ENCODE data around the gene FAM216B.
"Not testable (repeated sequence)": the region's sequence is repeated elsewhere in the genome, so short reads cannot be mapped to it uniquely, and the experiment has no call there.

FAM216B gene

DNA sequence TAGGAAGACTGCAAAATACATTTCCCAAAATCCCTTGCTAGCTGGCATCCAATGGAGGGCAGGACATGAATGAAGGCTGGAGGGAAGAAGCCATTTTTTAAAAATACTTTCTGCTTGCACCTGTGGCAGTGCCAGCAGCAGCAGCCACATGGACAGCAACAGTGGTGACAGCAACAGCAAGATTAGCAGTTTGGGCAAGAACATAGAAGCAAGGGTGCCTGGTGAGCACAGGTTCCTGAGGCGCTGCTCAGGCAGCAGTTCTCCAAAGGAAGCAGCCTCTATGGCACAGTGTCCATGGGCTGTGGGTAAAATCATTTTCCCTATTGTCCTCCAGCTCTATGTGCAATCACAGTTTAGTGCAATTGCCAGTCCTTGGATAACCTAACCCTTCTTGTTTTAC, 1.3 kb upstream of the FAM216B start:
- no peak for DNase-seq (ENCODE audit: low read depth)

DNA sequence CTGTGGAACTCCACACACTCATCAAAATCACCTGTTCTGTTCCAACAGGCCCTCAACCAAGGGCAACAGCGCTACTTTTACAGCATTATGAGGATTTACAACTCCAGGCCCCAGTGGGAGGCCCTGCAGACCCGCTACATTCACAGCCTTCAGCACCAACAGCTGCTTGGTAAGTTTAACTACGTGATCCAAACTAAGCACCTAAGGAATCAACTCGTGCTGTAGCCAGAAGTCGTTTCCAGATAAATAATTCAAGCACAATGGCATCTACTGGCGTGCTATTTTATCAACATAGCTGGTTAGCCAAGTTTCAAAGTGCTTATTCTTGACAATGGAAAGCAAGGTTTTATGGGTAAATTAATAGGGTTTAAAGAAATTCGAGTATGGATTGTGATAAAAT, 5.3 kb downstream of the FAM216B start:
- no peak for DNase-seq (ENCODE audit: low read depth)

DNA sequence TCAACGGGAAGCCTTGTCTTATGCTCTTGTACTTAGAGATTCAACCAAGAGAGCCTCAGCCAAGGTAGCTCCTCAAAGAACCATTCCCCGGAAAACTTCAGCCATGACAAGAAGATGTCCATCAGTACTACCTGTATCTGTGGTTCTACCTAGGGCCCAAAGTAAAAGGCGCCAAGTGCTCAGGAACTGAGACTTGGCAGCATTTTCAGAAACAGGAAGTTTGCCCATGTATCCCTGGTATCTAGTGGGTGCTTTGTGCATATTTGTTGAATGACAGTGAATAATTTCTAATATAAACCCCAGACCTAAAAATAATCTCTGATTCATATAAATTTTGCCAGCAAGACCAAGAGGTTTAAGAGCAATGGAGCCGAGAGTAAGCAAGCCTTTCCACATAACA, 7.2 kb downstream of the FAM216B start:
- DNase-seq (ENCODE audit: low read depth), result no peak

DNA sequence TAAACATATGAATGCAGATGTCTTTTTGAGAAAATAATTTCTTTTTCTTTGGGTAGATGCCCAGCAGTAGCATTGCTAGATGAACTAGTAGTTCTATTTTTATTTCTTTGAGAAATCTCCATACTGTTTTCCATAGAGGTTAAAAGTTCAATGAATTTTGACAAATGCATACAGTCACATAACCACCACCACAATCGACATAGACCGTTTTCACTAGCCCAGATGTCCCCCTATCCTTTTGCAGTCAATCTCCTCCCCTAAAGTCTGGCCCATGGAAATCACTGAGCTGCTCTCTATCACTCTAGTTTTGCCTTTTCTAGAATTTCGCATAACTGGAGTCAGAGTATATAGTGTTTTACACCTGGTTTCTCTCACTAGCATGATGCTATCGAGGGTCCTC, 10.8 kb downstream of the FAM216B start:
- no peak for DNase-seq (ENCODE audit: low read depth)

DNA sequence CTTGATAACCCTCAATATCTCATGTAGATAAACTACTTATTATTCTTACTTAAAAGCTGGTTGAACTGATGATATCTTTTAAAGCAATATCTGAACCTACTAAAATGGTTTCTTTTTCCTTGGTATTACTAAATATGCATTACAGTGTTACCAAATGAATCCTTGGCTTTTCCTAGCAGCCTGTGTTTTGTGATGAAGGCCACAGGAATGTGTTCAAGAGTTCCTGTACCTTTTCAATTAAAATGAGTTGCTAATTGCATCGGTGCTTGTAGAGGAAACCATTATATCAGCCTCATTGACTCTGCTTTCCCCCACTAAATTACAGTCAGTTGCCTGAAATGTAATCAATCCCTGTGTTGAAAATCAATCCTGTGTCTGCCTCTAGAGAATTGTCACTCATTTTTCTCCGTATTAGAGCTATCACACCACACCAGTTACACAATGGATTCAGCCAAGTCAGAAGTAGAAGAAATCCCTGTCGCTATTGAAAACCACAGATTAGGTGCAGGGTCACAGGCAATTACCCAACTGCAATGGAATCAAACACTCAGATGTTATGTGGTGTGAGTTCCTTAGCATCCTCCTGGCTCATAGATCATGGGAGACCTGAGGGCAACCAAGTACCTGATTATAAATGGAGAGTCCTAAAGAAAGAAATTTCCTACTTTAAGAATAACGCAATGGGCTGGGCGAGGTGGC, 13.3 kb downstream of the FAM216B start:
- DNase-seq (ENCODE audit: low read depth), result no peak

DNA sequence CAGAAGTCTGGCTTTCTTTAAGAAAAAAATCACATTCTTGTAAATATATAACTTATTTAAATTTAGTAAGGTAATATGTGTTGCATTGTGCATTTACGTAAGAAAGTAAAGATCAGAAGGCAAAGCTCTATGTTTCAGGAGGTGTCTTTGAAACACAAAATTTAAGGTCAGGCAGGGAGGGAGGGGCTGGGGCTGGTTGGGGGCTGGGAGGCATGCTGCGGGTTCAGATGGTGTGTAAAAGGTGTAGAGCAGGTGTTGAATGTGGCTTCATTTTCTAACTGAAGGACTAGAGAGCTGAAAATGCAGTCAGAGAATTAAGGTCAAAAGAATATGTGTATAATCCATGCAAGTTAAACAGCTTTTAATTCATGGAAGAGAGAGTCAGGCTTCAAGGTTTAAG, 14.3 kb downstream of the FAM216B start:
- DNase-seq (ENCODE audit: low read depth), result no peak

DNA sequence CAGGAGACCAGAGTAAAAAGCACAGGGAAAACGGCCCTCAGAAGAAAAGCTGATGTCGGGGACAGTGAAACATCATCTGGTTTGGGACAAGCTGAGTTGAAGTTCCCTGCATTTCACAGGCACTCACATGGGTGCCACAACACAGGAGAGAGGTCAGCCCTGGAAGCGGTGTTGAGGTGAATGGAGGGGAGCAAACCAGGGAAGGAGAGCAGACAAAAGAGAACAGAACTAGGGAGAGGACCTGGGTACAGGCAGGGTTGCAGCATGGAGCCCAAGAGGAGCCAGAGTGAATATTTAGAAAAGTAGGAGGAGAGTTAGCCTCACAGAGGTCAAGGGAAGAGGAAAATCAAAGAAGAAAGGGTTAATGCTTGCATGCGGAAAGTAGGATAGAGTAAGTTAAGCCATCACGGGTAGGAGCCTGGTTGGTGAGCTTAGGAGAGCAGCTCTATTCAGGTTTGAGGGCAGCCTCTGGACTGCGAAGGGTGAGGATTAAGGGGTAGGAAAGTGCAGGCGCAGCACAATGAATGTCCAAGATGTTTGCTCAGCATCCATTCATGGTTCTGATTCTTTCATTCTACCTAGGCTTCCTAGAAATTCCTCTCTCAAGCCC, 15.5 kb downstream of the FAM216B start:
- no peak for DNase-seq (ENCODE audit: low read depth)

DNA sequence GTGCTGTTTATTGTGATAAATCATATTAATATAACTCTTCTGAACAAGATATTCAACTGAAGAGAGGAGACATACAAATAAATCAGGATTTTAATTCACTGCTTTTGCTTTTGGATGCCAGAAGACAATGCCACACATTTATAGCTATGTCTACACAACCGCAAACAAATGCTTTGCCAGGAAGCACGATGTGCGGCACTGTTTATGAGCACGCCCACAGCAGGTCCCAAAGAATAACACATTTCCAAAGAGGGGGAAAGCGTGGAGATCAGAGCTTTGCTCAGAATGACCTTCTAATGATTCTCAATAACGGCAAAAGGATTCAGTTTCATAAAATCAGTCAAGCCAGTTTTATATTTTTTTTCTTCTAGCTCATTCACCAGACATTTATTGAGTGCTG, 16.7 kb downstream of the FAM216B start:
- DNase-seq (ENCODE audit: low read depth), result no peak

DNA sequence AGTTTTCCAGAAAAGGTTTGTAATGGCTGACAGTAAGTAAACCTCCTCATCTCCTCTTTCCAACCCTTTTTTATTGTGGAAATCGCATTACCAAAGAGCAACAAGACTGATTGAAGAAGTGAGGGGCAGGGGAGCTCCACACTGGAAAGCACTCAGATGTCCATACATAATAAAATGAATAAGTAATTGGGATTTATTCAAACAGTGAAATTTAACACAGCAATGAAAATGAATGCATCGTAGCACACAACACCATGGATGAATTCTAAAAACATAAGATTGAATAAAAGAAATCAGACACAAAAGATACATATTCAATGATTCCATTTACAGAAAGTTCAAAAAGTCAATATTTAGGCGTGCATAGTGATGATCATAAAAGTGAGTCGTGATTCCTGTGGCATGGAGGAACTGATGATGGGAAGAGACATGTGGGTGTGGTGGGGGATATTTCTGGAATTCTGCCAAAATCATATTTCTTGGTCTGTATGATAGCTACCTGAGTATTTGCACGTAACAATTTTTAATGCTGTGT, 18.8 kb downstream of the FAM216B start:
- DNase-seq (ENCODE audit: low read depth), result no peak

DNA sequence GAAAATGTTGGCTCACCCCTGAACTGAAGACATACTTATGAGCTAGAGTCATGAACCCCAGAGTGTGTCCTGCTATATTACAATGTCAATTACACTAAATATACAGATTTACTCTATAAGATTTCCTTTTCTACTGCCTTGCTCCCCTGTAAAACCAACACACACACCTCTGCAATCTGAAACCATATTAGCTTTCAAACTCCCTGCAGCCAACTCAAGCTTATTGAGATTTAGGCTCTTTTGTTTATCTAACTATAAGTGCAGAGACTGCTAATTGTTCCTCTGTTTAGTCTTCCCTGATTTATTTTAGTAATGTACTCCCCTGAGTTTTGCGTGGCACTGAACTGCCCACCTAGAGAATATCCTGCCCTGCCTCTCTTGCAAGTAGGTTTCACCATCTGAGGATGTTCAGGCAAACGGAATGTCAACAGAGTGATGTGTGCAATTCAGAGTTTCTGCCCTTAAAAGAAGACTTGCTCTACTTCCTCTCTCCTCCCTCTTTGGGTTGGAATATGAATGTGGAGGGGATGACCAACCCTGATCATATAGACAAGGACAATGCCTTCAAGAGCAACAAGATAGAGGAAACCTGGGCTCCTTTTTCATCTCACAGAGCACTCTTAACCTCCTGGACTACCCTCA, 22.3 kb downstream of the FAM216B start:
- no peak for DNase-seq (ENCODE audit: low read depth)

DNA sequence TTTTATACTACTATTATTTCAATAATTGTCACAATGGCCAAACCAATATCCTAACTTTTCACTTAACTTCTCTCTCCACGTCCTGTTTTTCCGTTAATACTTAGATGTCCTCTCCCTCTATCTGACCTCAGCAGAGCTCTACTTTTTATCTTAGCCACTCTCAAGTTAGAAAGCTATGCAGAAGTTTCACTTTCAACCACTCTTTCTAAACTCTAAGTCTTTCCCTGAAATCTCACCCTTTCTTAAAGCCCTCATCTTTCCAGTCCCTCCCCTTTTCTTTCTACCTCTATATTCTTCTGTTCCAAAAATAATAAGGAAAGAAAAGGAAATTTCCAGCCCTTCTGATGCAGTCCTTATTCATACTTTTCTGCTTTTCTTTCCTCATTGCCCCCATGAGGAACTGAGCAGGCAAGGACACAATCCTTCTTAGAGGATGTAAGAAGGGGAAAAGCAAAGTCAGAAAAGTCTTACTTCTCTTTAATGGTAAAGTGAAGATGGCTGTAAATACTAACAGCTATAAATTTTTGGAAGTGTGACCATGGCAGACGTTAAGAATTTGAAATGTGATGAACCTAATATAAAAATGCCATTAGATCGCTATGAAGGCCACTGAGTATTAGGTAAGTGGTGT, 23.0 kb downstream of the FAM216B start:
- DNase-seq (ENCODE audit: low read depth), result no peak

DNA sequence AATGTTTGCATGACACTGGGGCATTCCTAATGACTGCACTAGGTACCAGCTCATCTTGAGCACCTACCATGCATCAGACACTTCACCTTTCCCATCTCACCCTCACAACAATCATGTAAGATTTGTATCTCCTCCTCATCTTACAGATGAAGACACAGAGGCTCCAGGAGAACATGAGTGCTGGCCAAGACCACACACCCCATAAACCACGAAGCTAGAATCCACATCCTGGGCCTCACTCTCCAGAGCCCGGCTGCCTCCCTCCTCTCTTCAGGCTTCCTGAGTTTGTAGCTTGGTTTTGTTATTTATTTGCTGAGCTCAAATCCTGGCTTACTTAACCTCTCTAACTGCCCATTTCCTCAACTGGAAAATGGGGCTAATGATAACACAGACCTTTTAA, 25.9 kb downstream of the FAM216B start:
- DNase-seq (ENCODE audit: low read depth), result no peak

DNA sequence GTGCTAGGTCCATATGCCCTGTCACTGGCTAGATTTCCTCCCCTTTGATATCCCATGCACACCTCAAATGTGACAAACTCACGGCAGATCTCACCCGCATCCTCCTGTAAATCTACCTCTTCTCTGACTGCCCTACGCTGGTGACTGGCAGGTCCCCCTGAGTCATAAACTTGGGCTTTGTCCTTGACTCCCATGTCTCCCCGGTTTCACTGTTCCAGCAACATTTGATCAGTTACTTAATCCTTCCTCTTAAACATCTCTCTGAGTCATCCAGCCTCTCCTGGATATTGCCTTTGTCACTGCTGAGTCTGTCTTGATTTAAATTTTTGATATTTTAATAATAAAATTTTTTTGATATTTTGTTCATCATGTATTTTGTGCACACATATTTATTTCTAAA, 26.5 kb downstream of the FAM216B start:
- DNase-seq (ENCODE audit: low read depth), result no peak

DNA sequence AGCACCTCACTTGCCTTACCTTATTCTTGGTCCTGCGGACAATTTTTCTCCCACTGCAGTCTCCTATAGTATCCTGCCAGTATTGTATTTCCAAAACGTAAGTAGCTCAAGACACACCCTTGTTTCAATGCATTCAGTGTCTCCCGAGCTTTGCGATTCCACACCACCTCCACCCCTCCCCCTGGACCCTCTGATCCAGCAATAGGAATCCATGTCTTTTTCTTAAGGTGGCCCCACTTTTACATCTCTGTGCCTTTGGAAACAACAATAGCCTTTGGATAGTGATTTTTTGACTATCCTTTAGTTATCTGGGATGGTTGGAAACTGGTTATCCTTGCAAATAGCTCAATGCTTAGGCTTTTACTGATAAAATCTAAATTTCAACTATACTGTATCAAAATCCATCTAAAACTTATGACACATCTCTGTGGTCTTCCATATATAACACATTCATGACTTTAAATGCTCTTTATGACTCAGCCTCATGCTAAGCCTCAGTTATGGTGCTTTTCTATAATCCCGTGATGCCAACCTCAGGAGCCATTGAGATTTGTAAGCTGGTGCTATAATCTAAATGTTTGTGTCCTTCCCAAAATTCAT, 27.1 kb downstream of the FAM216B start:
- DNase-seq (ENCODE audit: low read depth), result no peak

DNA sequence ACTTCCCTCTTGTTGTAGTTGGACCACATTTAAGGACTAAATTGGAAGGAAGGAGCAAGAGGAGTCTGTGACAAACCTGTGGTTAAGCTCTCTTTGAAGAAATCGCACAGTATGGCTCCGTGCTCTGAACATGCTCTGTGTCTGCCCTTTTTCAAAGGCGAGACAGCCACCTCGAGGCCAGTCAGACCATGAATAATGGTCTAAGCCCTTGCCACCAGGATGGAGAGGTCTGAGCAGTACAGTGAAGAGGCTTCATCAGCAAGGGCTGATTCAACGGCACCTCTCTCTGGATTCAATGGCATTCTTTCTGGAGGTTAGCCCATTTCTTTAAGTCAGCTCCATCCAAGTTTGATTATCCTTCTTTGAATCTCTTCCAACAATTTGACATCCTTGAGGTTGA, 30.9 kb downstream of the FAM216B start:
- no peak for DNase-seq (ENCODE audit: low read depth)

DNA sequence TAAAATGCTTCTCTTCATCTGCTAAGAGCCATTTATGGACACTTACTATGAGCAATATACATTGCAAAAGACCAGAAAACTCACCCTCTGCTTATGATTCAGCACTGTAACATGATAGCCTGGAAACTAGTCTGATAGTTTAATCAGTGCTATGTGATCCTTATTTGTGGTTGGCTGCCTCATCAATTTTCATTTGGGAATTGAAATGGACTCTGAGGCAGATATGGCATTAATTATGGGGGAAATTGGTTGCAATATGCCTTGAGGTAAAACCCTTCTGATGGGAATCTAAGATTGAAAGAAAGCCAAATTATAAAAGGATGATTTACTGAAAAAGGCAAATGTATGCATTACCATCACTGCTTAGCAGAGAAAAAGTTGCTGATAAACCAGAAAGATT, 33.5 kb downstream of the FAM216B start:
- DNase-seq (ENCODE audit: low read depth), result no peak

DNA sequence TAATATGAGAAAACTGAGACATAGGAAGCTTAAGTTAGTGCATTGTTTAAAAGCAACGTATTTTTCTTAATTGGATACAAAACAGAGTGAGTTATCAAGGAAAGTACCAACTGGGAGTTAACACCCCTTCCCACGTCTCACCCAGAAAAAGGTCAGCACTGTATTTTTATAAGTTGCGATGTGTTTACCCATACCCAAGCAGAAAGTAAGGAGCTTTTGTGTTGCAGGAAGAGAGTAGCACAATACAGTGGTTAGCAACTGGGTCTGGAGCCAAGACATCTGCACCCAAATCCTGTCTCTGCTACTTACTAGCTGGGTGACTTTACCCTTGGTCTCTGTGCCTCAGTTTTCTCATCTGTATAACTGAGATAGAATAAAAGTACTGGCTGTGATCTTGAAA, 34.3 kb downstream of the FAM216B start:
- no peak for DNase-seq (ENCODE audit: low read depth)

DNA sequence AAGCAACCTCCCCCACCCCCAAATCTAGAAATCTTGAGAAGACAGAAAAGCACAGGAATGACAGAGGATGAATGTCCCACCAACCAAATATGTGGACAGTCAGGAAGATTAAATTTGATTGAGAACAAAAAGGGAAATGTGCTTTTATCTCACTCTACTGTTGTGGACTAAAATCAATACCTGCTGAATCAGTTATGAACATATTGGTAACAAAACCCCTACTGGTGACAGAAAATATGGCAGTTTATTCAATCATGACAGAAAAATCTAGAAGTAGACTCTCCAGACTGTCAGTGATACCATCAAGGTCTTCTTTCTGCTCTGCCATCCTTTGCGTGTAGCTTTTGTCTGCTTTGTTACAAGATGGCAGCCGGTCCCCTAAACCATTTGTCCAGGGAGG, 35.2 kb downstream of the FAM216B start:
- no peak for DNase-seq (ENCODE audit: low read depth)

DNA sequence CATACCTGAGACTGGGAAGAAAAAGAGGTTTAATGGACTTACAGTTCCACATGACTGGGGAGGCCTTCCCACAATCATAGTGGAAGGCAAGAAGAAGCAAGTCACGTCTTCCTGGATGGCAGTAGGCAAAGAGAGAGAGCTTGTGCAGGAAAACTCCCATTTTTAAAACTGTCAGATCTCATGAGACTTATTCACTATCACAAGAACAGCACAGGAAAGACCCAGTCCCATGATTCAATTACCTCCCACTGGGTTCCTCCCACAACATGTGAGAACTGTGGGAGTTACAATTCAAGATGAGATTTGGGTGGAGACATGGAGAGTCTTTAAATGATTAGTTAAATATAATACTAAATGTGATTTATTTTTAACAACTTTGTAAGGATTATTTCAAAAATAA, 38.3 kb downstream of the FAM216B start:
- not testable (repeated sequence) for DNase-seq (ENCODE audit: low read depth)

DNA sequence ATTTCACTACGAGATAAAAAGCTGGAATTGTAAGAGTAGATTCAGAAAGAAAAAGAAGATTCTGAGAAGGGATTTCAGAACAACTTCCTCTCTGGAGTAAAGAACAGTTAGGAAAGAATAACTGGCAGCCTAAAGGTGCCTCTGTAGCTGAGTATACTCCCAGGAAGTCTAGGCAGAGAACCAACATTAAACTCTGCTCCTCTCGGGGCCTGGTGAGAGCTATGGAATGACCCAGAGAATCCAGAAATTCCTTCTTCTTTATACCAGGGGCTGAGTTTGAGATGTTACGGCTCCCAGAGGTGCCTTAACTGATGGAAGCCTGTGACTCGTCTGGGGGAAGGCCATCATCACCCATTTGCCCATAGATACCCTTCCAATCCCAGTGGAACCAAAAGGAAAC, 39.1 kb downstream of the FAM216B start:
- no peak for DNase-seq (ENCODE audit: low read depth)

DNA sequence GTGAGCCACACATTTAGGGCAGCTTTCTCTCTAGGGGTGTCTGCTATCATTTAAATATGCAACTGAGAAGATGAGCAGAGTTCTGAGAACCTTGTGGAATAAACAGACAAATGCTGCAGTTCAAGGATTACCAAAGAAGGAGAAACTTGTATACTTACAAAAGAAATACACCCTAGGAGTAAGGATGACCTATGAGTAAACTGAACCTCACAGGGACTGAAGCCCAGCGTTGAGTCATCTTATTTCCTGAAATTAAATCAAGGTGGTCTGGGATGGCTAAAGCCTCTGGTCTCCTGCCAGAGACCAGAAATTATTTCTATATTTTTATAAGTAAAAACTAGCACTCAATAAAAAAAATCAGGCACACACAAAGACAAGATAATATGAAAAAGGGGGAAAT, 40.1 kb downstream of the FAM216B start:
- DNase-seq (ENCODE audit: low read depth), result no peak

DNA sequence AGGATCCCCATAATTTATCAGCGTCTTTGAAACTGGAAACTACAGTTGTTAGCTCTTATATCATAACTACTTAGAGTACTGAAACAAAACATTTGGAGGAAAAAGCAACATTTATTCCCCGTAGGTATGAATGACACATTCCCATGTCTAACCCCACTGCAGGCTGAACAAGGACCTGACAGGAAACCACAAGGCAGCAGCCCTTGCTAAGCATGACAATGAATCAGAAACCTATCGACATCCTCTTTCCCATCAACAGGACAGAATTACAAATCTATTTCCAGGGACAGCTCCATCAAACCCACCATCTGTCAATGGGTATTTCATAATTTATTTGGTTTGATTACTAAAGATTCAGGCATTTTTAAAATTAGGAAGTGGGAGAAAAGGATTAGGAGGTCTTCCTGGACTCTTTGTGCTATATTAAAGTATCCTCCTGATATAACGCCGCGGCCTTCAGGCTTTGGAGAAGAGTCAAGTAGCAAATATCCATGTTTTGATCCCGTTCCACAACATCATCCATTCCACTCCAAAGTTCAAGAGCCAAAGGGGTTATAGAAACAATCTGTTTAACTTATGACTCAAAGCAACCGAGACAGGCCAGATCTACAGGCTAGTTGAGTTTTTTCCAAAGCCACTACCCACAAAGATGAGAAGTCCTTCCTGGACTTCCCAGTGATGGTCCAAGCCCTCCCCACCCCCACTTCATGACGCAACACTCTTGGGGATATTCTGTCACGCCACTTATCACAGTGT, 51.1 kb downstream of the FAM216B start:
- DNase-seq (ENCODE audit: low read depth), result no peak

Data from stimulated activated CD4-positive, alpha-beta T cell treated with anti-CD3 and anti-CD28 coated beads, Interleukin-2, amount 100 ng/mL, for 4 hours (primary cell).